ENCODE data around the gene CAMK2N1. TPM values are rescaled to one million over a fixed set of nuclear protein-coding genes. Genes with fewer than 3 reads are reported as not detected.

CAMK2N1 gene
- total and polyA plus RNA-seq, 2 of the 13 experiments (the other 11 are each of a cell fraction or from before 2014, with no cell fraction given) = 38.0 to 38.6 TPM

DNA sequence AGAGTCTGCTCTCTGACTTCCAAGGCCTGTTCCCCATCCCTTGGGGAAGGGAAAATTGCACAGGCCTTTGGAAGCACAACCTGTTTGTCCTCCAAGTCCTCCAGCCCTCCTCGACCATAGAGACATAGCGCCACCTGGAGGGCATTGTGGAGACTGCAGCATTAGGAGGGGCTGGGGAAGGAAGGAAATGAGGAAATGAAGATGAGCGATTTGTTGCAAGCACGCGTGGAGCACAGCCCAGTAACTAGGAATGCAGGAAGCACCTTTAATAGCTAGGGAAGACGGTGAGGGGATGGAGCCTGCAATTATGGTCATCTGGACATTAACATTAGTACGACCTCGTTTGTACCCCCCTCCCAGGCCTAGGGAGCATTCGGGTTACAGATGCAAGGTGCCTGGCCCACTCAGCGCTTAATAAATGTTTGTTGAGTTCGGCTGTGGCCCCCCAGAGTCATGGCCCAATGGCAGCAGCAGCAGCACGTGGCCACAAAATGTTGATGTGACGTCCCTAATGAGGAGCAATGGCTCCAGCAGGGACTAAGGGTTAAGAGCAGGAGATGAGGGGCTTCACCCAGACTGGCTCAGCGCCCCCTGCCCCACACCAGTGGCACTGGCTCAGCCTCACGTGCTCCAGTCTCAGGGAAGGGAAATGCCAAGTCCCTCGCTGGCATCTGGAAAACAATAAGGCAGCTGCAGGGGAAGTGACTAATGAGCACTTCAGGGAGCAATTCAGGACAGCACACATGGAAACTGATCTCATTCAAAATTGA, 8.0 kb upstream of the CAMK2N1 start (continued):
- peak; percentile 21 to 64; a peak in 1 of 4 replicates for TF ChIP-seq HMGXB4 (CRISPR knock-in tag; IDR thresholded peaks at IDR 0.05; ENCODE audit: borderline replicate concordance in 1 of 2, low read depth in 1 of 2)
- peak; percentile 52 for TF ChIP-seq CEBPG (CRISPR knock-in tag; IDR thresholded peaks at IDR 0.05)
- peak; percentile 43; the same call in 1 of the 2 replicates for TF ChIP-seq REPIN1 (CRISPR knock-in tag; IDR thresholded peaks at IDR 0.05; ENCODE audit: borderline replicate concordance, low read depth)
- TF ChIP-seq HCFC1 (IDR thresholded peaks at IDR 0.05; ENCODE audit: low read depth, low read length) = no peak
- no peak for TF ChIP-seq CHCHD3 (CRISPR knock-in tag; IDR thresholded peaks at IDR 0.05)
- 0 out of 2 replicates have a peak, but pooled peaks have one; percentile 46 for TF ChIP-seq ZNF747 (CRISPR knock-in tag; IDR thresholded peaks at IDR 0.05; ENCODE audit: borderline replicate concordance)
- TF ChIP-seq ZNF20 (CRISPR knock-in tag; IDR thresholded peaks at IDR 0.05) = no peak
- TF ChIP-seq FOXO1 (CRISPR knock-in tag; IDR thresholded peaks at IDR 0.05) = 0 out of 2 replicates have a peak, but pooled peaks have one; percentile 53
- TF ChIP-seq SOX5 (CRISPR knock-in tag; IDR thresholded peaks at IDR 0.05; ENCODE audit: borderline replicate concordance) = 0 out of 2 replicates have a peak, but pooled peaks have one; percentile 12
- TF ChIP-seq ZZZ3 (CRISPR knock-in tag; IDR thresholded peaks at IDR 0.05; ENCODE audit: borderline replicate concordance) = no peak
- TF ChIP-seq RFXANK (CRISPR knock-in tag; IDR thresholded peaks at IDR 0.05) = no peak
- peak; percentile 22; the same call in 1 of the 2 replicates for TF ChIP-seq ZNF501 (CRISPR knock-in tag; IDR thresholded peaks at IDR 0.05)
- no peak for TF ChIP-seq BCLAF1 (IDR thresholded peaks at IDR 0.05)
- TF ChIP-seq, protein P1, sequence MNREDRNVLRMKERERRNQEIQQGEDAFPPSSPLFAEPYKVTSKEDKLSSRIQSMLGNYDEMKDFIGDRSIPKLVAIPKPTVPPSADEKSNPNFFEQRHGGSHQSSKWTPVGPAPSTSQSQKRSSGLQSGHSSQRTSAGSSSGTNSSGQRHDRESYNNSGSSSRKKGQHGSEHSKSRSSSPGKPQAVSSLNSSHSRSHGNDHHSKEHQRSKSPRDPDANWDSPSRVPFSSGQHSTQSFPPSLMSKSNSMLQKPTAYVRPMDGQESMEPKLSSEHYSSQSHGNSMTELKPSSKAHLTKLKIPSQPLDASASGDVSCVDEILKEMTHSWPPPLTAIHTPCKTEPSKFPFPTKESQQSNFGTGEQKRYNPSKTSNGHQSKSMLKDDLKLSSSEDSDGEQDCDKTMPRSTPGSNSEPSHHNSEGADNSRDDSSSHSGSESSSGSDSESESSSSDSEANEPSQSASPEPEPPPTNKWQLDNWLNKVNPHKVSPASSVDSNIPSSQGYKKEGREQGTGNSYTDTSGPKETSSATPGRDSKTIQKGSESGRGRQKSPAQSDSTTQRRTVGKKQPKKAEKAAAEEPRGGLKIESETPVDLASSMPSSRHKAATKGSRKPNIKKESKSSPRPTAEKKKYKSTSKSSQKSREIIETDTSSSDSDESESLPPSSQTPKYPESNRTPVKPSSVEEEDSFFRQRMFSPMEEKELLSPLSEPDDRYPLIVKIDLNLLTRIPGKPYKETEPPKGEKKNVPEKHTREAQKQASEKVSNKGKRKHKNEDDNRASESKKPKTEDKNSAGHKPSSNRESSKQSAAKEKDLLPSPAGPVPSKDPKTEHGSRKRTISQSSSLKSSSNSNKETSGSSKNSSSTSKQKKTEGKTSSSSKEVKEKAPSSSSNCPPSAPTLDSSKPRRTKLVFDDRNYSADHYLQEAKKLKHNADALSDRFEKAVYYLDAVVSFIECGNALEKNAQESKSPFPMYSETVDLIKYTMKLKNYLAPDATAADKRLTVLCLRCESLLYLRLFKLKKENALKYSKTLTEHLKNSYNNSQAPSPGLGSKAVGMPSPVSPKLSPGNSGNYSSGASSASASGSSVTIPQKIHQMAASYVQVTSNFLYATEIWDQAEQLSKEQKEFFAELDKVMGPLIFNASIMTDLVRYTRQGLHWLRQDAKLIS (CRISPR knock-in tag; IDR thresholded peaks at IDR 0.05) = no peak
- no peak for TF ChIP-seq ZNF850 (CRISPR knock-in tag; conservative IDR thresholded peaks at IDR 0.05)
- TF ChIP-seq ZNF503 (CRISPR knock-in tag; IDR thresholded peaks at IDR 0.05) = no peak
- 0 out of 2 replicates have a peak, but pooled peaks have one; percentile 44 for TF ChIP-seq GATAD1 (CRISPR knock-in tag; IDR thresholded peaks at IDR 0.05)
- TF ChIP-seq ZNF124 (CRISPR knock-in tag; IDR thresholded peaks at IDR 0.05) = no peak
- no peak for TF ChIP-seq ZNF530 (CRISPR knock-in tag; IDR thresholded peaks at IDR 0.05; ENCODE audit: low read depth)
